ENCODE measurements around the gene TIMM23B.
"Not testable (repeated sequence)": the region's sequence is repeated elsewhere in the genome, so short reads cannot be mapped to it uniquely, and the experiment has no call there.

DNA sequence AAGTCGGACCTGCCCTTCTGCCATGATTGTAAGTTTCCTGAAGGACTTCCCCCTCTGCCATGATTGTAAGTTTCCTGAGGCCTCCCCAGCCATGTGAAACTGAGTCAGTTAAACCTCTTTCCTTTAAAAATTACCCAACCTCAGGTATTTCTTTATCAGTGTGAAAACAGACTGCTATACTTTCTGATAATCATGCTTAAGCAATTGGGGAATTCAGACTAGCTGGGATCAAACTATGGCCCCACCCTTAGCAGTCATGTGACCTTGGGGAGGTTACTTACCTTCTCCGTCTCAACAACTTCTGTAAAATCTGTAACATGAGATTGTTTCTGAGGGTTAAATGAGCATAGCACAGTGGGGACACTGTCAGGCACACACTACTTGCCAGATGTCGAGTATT, 45.4 kb downstream of the TIMM23B start:
- TF ChIP-seq, protein P1, sequence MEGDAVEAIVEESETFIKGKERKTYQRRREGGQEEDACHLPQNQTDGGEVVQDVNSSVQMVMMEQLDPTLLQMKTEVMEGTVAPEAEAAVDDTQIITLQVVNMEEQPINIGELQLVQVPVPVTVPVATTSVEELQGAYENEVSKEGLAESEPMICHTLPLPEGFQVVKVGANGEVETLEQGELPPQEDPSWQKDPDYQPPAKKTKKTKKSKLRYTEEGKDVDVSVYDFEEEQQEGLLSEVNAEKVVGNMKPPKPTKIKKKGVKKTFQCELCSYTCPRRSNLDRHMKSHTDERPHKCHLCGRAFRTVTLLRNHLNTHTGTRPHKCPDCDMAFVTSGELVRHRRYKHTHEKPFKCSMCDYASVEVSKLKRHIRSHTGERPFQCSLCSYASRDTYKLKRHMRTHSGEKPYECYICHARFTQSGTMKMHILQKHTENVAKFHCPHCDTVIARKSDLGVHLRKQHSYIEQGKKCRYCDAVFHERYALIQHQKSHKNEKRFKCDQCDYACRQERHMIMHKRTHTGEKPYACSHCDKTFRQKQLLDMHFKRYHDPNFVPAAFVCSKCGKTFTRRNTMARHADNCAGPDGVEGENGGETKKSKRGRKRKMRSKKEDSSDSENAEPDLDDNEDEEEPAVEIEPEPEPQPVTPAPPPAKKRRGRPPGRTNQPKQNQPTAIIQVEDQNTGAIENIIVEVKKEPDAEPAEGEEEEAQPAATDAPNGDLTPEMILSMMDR (IDR thresholded peaks at IDR 0.05; ENCODE audit: poor library complexity): not testable (repeated sequence)
- not testable (repeated sequence) for TF ChIP-seq EZH2 (IDR thresholded peaks at IDR 0.05; ENCODE audit: borderline replicate concordance); EZH2phosphoT487 (IDR thresholded peaks at IDR 0.05; ENCODE audit: low read depth, severe bottlenecking, unreplicated experiment)
